ENCODE results near the gene ZMYM4.

DNA sequence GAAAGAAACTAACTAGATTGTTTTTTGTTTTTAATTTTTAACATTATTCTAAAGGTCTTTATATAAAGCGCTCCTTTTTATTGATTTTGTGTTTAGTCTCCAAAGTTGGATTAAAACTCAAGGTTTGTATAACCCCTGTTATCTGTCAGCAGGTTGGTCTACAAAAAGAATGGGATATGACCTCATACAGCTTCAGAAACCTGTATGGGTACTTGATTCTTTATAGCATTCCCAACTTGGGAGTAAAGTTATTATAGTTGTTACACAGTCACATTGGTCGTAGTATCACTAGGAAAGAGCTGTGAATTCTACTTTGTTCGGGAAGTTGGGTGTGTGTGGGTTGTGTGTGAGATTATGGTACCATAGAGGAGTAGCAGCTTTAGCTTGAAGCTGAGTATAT is 52.4 kb downstream of the ZMYM4 start:
- TF ChIP-seq, protein P1, sequence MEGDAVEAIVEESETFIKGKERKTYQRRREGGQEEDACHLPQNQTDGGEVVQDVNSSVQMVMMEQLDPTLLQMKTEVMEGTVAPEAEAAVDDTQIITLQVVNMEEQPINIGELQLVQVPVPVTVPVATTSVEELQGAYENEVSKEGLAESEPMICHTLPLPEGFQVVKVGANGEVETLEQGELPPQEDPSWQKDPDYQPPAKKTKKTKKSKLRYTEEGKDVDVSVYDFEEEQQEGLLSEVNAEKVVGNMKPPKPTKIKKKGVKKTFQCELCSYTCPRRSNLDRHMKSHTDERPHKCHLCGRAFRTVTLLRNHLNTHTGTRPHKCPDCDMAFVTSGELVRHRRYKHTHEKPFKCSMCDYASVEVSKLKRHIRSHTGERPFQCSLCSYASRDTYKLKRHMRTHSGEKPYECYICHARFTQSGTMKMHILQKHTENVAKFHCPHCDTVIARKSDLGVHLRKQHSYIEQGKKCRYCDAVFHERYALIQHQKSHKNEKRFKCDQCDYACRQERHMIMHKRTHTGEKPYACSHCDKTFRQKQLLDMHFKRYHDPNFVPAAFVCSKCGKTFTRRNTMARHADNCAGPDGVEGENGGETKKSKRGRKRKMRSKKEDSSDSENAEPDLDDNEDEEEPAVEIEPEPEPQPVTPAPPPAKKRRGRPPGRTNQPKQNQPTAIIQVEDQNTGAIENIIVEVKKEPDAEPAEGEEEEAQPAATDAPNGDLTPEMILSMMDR (IDR thresholded peaks at IDR 0.05; ENCODE audit: poor library complexity, severe bottlenecking) = no peak
- no peak for TF ChIP-seq EZH2 (IDR thresholded peaks at IDR 0.05; ENCODE audit: borderline replicate concordance, insufficient read depth, low read length, poor library complexity, severe bottlenecking)
- TF ChIP-seq RAD21 (conservative IDR thresholded peaks at IDR 0.05) = no peak
- TF ChIP-seq TAF1 (IDR thresholded peaks at IDR 0.05; ENCODE audit: low read depth) = no peak

All from neural cell (in vitro differentiated cells).